Glutamatergic neuron (in vitro differentiated cells): Measurements from ENCODE around the gene YPEL4. TPM values are rescaled to one million over a fixed set of nuclear protein-coding genes. Genes with fewer than 3 reads are reported as not detected.
"Not testable (repeated sequence)": the region's sequence is repeated elsewhere in the genome, so short reads cannot be mapped to it uniquely, and the experiment has no call there.

Experiments used
- DNase-seq: peaks from one replicate; pipeline ENCODE4 v3.0.0; 2022
- H3K27ac Mint-ChIP-seq: one replicate; pipeline ENCODE4 v1.8.0; 2020; ENCODE audit warnings: mild to moderate bottlenecking, mixed read lengths, inconsistent platforms; ENCODE audit not compliant: unreplicated experiment
- H3K27me3 Mint-ChIP-seq: one replicate; pipeline ENCODE4 v1.8.0; 2020; ENCODE audit warnings: mild to moderate bottlenecking, moderate library complexity, mixed read lengths, inconsistent platforms; ENCODE audit not compliant: unreplicated experiment
- H3K36me3 Mint-ChIP-seq: one replicate; pipeline ENCODE4 v1.8.0; 2020; ENCODE audit warnings: mild to moderate bottlenecking, mixed read lengths, inconsistent platforms; ENCODE audit not compliant: unreplicated experiment
- H3K4me1 Mint-ChIP-seq: one replicate; pipeline ENCODE4 v1.8.0; 2020; ENCODE audit warnings: mild to moderate bottlenecking, low read depth, mixed read lengths, inconsistent platforms; ENCODE audit not compliant: unreplicated experiment
- H3K4me3 Mint-ChIP-seq: one replicate; pipeline ENCODE4 v1.8.0; 2020; ENCODE audit warnings: mild to moderate bottlenecking, mixed read lengths, inconsistent platforms; ENCODE audit not compliant: unreplicated experiment
- H3K9me3 Mint-ChIP-seq: one replicate; pipeline ENCODE4 v1.8.0; 2020; ENCODE audit warnings: mild to moderate bottlenecking, moderate library complexity, mixed read lengths, inconsistent platforms; ENCODE audit not compliant: unreplicated experiment
- CTCF ChIP-seq: fragments of 200-600 bp; sonication (generic); IDR thresholded peaks from one replicate; pipeline ENCODE4 v1.5.0; 2021; ENCODE audit not compliant: partially characterized antibody, unreplicated experiment
- total RNA-seq: library from RNA; stranded (reverse); fragmentation: NEBNext Ultra II Directional; extraction: Animal tissue kit (Norgen Biotek cat#: 25700); gene quantifications from one replicate; pipeline ENCODE4 v1.2.1, GENCODE V29; 2021; ENCODE audit not compliant: unreplicated experiment

Gene YPEL4
- total RNA-seq, 1 donor from 2014 or later = 16.9 TPM

DNA sequence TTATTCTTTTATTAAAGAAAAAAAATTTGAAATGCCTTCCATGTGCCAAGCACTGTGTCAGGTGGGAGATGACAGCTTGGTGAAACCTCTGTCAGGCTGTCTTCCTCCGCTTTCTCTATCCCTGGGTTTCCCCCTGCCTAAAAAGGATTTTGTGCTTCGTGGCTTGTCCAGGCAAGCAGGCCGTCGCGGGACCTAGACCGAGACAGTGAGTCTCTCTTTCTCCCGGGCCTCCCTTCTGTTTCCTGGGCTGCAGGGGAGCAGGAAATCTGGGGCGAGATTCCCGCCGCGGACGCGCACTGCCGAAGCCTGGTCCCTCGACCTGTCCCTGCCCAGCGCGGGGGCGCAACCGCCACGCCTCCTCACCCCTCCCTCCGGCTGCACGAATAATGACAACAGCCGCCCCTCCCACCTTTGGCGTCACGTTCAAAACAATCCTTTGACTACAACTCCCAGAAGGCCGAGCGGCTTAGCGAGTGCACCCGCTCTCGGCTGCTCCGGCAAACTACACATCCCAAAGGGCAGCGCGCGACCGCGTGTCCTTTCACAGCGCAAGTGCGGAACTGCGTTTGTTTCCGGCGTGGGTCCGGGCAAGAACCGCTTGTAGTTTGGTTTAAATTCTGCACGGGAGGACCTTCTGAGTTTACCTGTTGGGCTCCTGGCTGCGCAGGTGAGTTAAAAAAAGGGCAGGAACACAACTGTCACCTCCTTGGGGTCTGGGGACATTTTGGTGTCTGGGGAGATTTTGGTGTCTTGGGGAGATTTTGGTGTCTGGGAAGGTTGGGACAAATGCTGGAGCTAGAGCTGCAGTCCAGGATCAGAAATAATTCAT is 7.7 kb upstream of the YPEL4 start, which contains the start of gene CLP1:
TSS of gene CLP1 (plus strand) at position 569 of the 829 bp plus-strand sequence. CDS start 1,715 bp downstream, outside the sequence.
- peak within 1 kb of the TSS; percentile 89 for H3K27ac Mint-ChIP-seq
- TF ChIP-seq CTCF = no peak
- peak within 1 kb of the TSS; percentile 100 for H3K4me3 Mint-ChIP-seq
- peaks cover 5% of the 10 kb centered on the region for H3K9me3 Mint-ChIP-seq
- peaks cover 3% of the 10 kb centered on the region for H3K27me3 Mint-ChIP-seq
- H3K36me3 Mint-ChIP-seq = no peaks in the 10 kb centered on the region
- H3K4me1 Mint-ChIP-seq = peaks cover 17% of the 10 kb centered on the region
- DNase-seq = peak; percentile 99

DNA sequence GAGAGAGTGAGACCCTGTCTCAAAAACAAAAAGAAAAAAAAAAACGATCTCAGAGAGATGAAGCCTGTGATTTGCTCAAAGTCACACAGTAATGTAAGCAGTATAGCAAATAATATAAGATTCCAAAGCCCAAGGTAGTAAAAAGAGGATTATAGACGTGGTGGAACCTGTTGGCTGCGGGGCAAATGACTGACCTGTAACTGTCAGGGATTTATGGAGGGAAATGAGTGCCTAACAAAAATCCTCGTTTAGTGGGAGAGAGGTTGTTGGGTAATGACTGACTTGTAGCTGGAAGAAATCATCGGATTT is 7.1 kb upstream of the YPEL4 start:
- peaks cover 17% of the 10 kb centered on the region for H3K4me1 Mint-ChIP-seq

GRCh38 chr11:57653163-57653562 is 3.5 kb upstream of the YPEL4 start:
- Mint-ChIP-seq H3K4me1 (peaks cover 23% of the 10 kb centered on the region), H3K4me3 (peak overlapping the region; percentile 72), H3K9me3 (peaks cover 28% of the 10 kb centered on the region), H3K36me3 (no peaks in the 10 kb centered on the region), H3K27me3 (peaks cover 19% of the 10 kb centered on the region), H3K27ac (peak overlapping the region; percentile 59)
- DNase-seq = no peak
- no peak for TF ChIP-seq CTCF

More for the DNA sequence above, 7.1 kb upstream of the YPEL4 start:
- Mint-ChIP-seq H3K27ac (peak overlapping the region; percentile 89), H3K27me3 (peaks cover 3% of the 10 kb centered on the region), H3K9me3 (peaks cover 5% of the 10 kb centered on the region), H3K4me3 (peak overlapping the region; percentile 74), H3K36me3 (no peaks in the 10 kb centered on the region)
- DNase-seq = no peak
- no peak for TF ChIP-seq CTCF

GRCh38 chr11:57652662-57653061 is 3.0 kb upstream of the YPEL4 start:
- Mint-ChIP-seq H3K9me3 (peaks cover 33% of the 10 kb centered on the region), H3K4me1 (peaks cover 25% of the 10 kb centered on the region), H3K36me3 (no peaks in the 10 kb centered on the region), H3K4me3 (no peak overlapping the region), H3K27me3 (peaks cover 23% of the 10 kb centered on the region), H3K27ac (no peak overlapping the region)
- TF ChIP-seq CTCF = no peak
- DNase-seq = no peak

GRCh38 chr11:57652230-57652629 is 2.5 kb upstream of the YPEL4 start:
- Mint-ChIP-seq H3K4me1 (peaks cover 27% of the 10 kb centered on the region), H3K9me3 (peaks cover 37% of the 10 kb centered on the region), H3K27me3 (peaks cover 28% of the 10 kb centered on the region)
- not testable (repeated sequence) for H3K36me3 Mint-ChIP-seq, DNase-seq, H3K27ac Mint-ChIP-seq, H3K4me3 Mint-ChIP-seq
